Neuron (in vitro differentiated cells): ENCODE results near the gene STAT3.
A peak's percentile ranks its signal among the peaks of the same experiment; 100 is the strongest.
"Not testable (repeated sequence)": the region's sequence is repeated elsewhere in the genome, so short reads cannot be mapped to it uniquely, and the experiment has no call there.

Experiments used
- H2AFZ ChIP-seq: one replicate; pipeline ENCODE4 v1.6.1; 2013; ENCODE audit warnings: low read depth, mild to moderate bottlenecking, inconsistent platforms, low read length, moderate library complexity
- H3K27me3 ChIP-seq: one replicate; pipeline ENCODE4 v1.6.1; 2013; ENCODE audit warnings: low read length; ENCODE audit not compliant: insufficient read depth
- H3K36me3 ChIP-seq: one replicate; pipeline ENCODE4 v1.6.1; 2013; ENCODE audit warnings: low read length; ENCODE audit not compliant: insufficient read depth
- H3K4me1 ChIP-seq: one replicate; pipeline ENCODE4 v1.6.1; 2013; ENCODE audit warnings: low read length; ENCODE audit not compliant: insufficient read depth
- H3K4me3 ChIP-seq: 2 replicates; pipeline ENCODE4 v1.5.1; 2013; ENCODE audit warnings: mild to moderate bottlenecking, low read length, moderate library complexity
- H3K9me3 ChIP-seq: one replicate; pipeline ENCODE4 v1.6.1; 2013; ENCODE audit warnings: low read length

The STAT3 gene

DNA sequence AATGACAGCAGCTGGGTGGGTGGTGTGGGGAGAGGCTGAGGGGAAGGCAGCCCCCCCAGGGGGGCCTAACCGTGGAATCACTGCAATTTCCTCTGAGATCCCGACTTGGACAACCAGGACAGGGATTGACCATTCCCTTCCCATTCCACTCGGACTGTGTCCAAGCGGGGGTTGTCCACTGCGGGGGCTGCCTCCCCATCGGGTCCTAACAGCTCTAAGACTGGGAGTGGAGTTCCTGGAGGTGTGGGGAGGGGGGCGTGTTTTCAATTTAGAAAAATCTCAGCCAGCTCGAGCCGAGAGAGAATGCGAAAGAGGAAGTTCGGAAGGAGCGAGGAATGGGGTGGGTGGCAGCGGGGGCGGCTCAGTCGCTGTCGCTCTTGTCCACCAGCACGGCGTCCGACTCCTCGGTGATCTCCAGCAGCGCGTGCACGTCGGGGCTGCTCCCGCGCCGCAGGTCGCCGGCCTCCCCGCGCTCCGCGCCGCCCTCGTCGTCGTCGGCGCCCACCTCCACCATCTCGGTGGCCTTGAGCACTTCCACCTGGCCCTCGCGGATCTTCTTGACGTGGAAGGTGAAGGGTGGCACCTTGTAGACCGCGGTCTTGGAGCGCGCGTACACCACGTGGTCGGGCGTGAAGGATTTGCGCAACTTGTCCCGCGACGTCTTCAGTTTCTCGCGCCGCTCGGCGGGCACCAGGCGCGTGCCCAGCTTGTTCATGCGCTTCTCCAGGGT lies 16.2 kb upstream of the STAT3 start:
- Histone ChIP-seq H3K4me3 (no peak overlapping the region), H3K36me3 (no peaks in the 10 kb centered on the region), H3K27me3 (no peaks in the 10 kb centered on the region), H3K9me3 (peaks cover 1% of the 10 kb centered on the region), H2AFZ (no peak overlapping the region), H3K4me1 (peaks cover 18% of the 10 kb centered on the region)

- Histone ChIP-seq H3K27me3 (no peaks in the 10 kb centered on the region), H3K9me3 (peaks cover 1% of the 10 kb centered on the region), H2AFZ (no peak overlapping the region), H3K36me3 (no peaks in the 10 kb centered on the region), H3K4me3 (no peak overlapping the region), H3K4me1 (peaks cover 16% of the 10 kb centered on the region)
Observed at GRCh38 chr17:42403150-42403549, 14.9 kb upstream of the STAT3 start.

DNA sequence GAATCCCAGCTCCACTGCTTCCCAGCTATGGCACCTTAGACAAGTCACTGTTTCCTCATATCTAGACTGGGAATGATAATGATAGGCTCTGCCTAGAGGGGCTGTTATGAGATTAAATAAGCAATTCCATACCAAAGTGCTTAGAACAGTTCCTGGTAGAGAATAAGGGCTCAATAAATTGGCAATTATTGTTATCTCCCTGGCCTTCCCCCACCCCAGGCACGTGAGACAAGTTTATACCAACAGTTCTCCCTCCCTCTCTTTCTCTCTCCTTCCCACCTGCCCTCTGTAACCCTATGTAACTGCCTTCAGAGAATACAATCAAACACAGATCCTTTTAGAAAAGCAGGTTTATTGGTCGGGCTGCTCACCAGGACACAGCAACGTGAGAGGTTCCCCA lies 13.9 kb upstream of the STAT3 start:
- Histone ChIP-seq H3K4me1 (peaks cover 13% of the 10 kb centered on the region), H3K4me3 (no peak overlapping the region), H3K36me3 (no peaks in the 10 kb centered on the region), H3K9me3 (peaks cover 1% of the 10 kb centered on the region), H3K27me3 (no peaks in the 10 kb centered on the region), H2AFZ (peak overlapping the region; percentile 12)

DNA sequence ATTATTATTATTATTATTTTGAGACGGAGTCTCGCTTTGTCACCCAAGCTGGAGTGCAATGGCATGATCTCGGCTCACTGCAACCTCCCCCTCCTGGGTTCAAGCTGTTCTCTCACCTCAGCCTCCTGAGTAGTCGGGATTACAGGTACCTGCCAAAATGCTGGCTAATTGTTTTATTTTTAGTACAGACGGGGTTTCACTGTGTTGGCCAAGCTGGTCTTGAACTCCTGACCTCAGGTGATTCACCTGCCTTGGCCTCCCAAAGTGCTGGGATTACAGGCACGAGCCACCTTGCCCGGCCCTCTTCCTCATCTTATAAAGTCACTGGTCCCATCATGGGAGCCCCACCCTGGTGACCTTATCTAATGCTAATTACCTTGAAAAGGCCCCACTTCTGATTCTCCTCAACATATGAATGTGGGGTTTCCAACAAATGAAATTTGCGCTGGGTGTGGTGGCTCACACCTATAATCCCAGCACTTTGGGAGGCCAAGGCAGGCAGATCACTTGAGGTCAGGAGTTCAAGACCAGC lies 12.7 kb upstream of the STAT3 start:
- not testable (repeated sequence) for H3K4me3 ChIP-seq, H3K4me1 ChIP-seq, H3K36me3 ChIP-seq, H2AFZ ChIP-seq, H3K27me3 ChIP-seq, H3K9me3 ChIP-seq

- Histone ChIP-seq H3K9me3 (peaks cover 1% of the 10 kb centered on the region), H3K36me3 (no peaks in the 10 kb centered on the region), H3K4me1 (peaks cover 10% of the 10 kb centered on the region)
Observed at GRCh38 chr17:42399948-42400843, 12.0 kb upstream of the STAT3 start.

GRCh38 chr17:42399121-42399520 lies 10.9 kb upstream of the STAT3 start:
- Histone ChIP-seq H3K4me3 (no peak overlapping the region), H3K4me1 (peaks cover 10% of the 10 kb centered on the region), H3K9me3 (peaks cover 1% of the 10 kb centered on the region), H3K27me3 (no peaks in the 10 kb centered on the region), H2AFZ (no peak overlapping the region), H3K36me3 (no peaks in the 10 kb centered on the region)

More at GRCh38 chr17:42399948-42400843, 12.0 kb upstream of the STAT3 start:
- no peak overlapping the region for H2AFZ ChIP-seq
- H3K27me3 ChIP-seq = no peaks in the 10 kb centered on the region
- no peak overlapping the region for H3K4me3 ChIP-seq

DNA sequence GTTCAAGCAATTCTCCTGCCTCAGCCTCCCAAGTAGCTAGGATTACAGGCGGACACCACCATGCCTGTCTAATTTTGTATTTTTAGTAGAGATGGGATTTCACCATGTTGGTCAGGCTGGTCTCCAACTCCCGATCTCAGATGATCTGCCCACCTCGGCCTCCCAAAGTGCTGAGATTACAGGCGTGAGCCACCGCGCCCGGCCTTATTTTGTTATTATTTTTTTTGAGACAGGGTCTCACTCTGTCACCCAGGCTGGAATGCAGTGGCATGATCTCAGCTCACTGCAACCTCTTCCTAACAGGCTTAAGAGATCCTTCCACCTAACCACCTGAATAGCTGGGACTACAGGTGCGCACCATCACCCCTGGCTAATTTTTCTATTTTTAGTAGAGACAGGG lies 7.4 kb upstream of the STAT3 start:
- H3K9me3 ChIP-seq, H3K4me1 ChIP-seq, H2AFZ ChIP-seq: not testable (repeated sequence)

DNA sequence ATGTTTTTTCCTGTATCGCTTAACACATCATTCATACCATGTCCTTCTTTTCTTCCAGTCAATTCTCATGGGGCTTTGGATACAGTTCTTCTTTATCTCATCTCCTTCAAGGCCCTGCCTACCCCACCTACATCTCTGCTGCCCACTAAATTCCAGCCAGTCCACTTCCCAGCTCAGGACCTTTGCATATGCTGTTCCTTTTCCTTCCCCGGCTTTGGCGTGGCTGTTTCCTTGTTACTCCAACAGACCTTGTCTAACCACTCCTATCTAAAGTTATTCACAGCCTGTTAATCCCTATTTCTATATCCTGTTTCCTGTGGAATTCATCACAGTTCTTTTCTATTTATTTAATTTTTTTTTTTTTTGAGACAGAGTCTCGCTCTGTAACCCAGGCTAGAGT lies 6.6 kb upstream of the STAT3 start:
- H2AFZ ChIP-seq = no peak overlapping the region
- H3K27me3 ChIP-seq = no peaks in the 10 kb centered on the region
- peaks cover under 1% of the 10 kb centered on the region for H3K4me1 ChIP-seq
- H3K4me3 ChIP-seq = no peak overlapping the region
- no peaks in the 10 kb centered on the region for H3K9me3 ChIP-seq
- H3K36me3 ChIP-seq = no peaks in the 10 kb centered on the region

More for the DNA sequence above, 7.4 kb upstream of the STAT3 start:
- not testable (repeated sequence) for H3K36me3 ChIP-seq, H3K4me3 ChIP-seq, H3K27me3 ChIP-seq

GRCh38 chr17:42392692-42393415 lies 4.6 kb upstream of the STAT3 start:
- Histone ChIP-seq H3K27me3 (no peaks in the 10 kb centered on the region), H3K9me3 (no peaks in the 10 kb centered on the region), H3K4me1 (peaks cover 9% of the 10 kb centered on the region), H3K4me3 (no peak overlapping the region), H3K36me3 (no peaks in the 10 kb centered on the region), H2AFZ (no peak overlapping the region)

DNA sequence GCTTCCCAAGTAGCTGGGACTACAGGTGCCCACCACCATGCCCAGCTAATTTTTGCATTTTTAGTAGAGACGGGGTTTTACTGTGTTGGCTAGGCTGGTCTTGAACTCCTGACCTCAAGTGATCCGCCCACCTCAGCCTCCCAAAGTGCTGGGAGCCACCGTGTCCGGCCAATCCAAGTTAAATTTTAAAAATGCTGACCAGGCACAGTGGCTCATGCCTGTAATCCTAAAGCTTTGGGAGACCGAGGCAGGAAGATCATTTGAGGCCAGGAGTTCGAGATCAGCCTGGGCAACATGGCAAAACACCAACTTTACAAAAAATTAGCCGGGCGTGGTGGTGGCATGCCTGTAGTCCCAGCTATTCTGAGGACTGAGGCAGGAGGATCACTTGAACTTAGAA lies 3.2 kb upstream of the STAT3 start:
- not testable (repeated sequence) for H3K9me3 ChIP-seq, H2AFZ ChIP-seq, H3K27me3 ChIP-seq, H3K4me3 ChIP-seq, H3K36me3 ChIP-seq
- peaks cover 12% of the 10 kb centered on the region for H3K4me1 ChIP-seq

- Histone ChIP-seq H3K36me3 (no peaks in the 10 kb centered on the region), H3K27me3 (no peaks in the 10 kb centered on the region), H2AFZ (no peak overlapping the region), H3K4me3 (no peak overlapping the region), H3K4me1 (peaks cover 16% of the 10 kb centered on the region), H3K9me3 (no peaks in the 10 kb centered on the region)
Observed at GRCh38 chr17:42389899-42390298, 1.7 kb upstream of the STAT3 start.

GRCh38 chr17:42389135-42389417 lies 834 bp upstream of the STAT3 start:
- Histone ChIP-seq H3K9me3 (no peaks in the 10 kb centered on the region), H3K4me3 (peak overlapping the region; percentile 31), H3K27me3 (no peaks in the 10 kb centered on the region), H3K36me3 (no peaks in the 10 kb centered on the region), H3K4me1 (peaks cover 16% of the 10 kb centered on the region), H2AFZ (no peak overlapping the region)
